Smooth muscle cell (in vitro differentiated cells): ENCODE results near the gene SLC16A1. TPM values are rescaled to one million over a fixed set of nuclear protein-coding genes. Genes with fewer than 3 reads are reported as not detected.

Source experiments
- DNase-seq: peaks from one replicate; lab custom pipeline; 2025; ENCODE audit not compliant: unreplicated experiment; lab: John Stamatoyannopoulos, UW
- H2AFZ ChIP-seq: fragments of 200-600 bp; sonication (generic); 2 replicates; pipeline ENCODE4 v1.6.0; 2016; ENCODE audit warnings: antibody characterized with exemption, low read depth, mild to moderate bottlenecking
- H3F3A ChIP-seq: fragments of 200-600 bp; sonication (generic); 2 replicates; pipeline ENCODE4 v1.6.0; 2017; ENCODE audit warnings: antibody characterized with exemption, low read depth
- H3K27ac ChIP-seq: fragments of 200-600 bp; sonication (generic); 2 replicates; pipeline ENCODE4 v1.5.1; 2016; ENCODE audit warnings: low read depth, mild to moderate bottlenecking
- H3K27me3 ChIP-seq: fragments of 200-600 bp; sonication (generic); 2 replicates; pipeline ENCODE4 v1.6.1; 2016; ENCODE audit warnings: low read depth, mild to moderate bottlenecking
- H3K36me3 ChIP-seq: fragments of 200-600 bp; sonication (generic); 2 replicates; pipeline ENCODE4 v1.5.1; 2016; ENCODE audit warnings: low read depth
- H3K4me1 ChIP-seq: fragments of 200-600 bp; sonication (generic); 2 replicates; pipeline ENCODE4 v1.5.1; 2016; ENCODE audit warnings: low read depth
- H3K4me2 ChIP-seq: fragments of 200-600 bp; sonication (generic); 2 replicates; pipeline ENCODE4 v1.6.0; 2016; ENCODE audit warnings: mild to moderate bottlenecking
- H3K4me3 ChIP-seq: fragments of 200-600 bp; sonication (generic); 2 replicates; pipeline ENCODE4 v1.5.1; 2016; ENCODE audit warnings: mild to moderate bottlenecking
- H3K79me2 ChIP-seq: fragments of 200-600 bp; sonication (generic); 2 replicates; pipeline ENCODE4 v1.6.0; 2016; ENCODE audit warnings: low read depth, mild to moderate bottlenecking
- H3K9ac ChIP-seq: fragments of 200-600 bp; sonication (generic); 2 replicates; pipeline ENCODE4 v1.6.0; 2016; ENCODE audit warnings: low read depth
- H3K9me3 ChIP-seq: fragments of 200-600 bp; sonication (generic); replicated peaks from 2 replicates; pipeline ENCODE4 v1.5.1; 2016; ENCODE audit warnings: low read depth
- H4K20me1 ChIP-seq: fragments of 200-600 bp; sonication (generic); 2 replicates; pipeline ENCODE4 v1.6.0; 2016; ENCODE audit warnings: low read depth
- CTCF ChIP-seq: fragments of 200-600 bp; sonication (generic); IDR thresholded peaks from 2 replicates; pipeline ENCODE4 v1.5.1; 2017; ENCODE audit warnings: borderline replicate concordance, mild to moderate bottlenecking, antibody characterized with exemption; ENCODE audit not compliant: insufficient read depth, poor library complexity, severe bottlenecking
- WGBS: methylation state at CpG from one replicate; pipeline ENCODE4 v1.1.7; 2016; ENCODE audit warnings: low lambda C conversion rate; 5-methylcytosine and 5-hydroxymethylcytosine counted together
- polyA plus RNA-seq: library from polyadenylated mRNA; unstranded; fragments of >200 nt; fragmentation: Nextera tagmentation; extraction: Ambion mirVana; gene quantifications from 2 replicates; pipeline ENCODE4 v1.2.1, GENCODE V29; 2016
- total RNA-seq: library from RNA; depleted of rRNA; stranded (reverse); fragments of >200 nt; gene quantifications from 2 replicates; pipeline ENCODE4 v1.2.3, GENCODE V29; 2014

SLC16A1 gene
- total and polyA plus RNA-seq, 2 experiments from 2014 or later: 43.9 to 77.7 TPM

DNA sequence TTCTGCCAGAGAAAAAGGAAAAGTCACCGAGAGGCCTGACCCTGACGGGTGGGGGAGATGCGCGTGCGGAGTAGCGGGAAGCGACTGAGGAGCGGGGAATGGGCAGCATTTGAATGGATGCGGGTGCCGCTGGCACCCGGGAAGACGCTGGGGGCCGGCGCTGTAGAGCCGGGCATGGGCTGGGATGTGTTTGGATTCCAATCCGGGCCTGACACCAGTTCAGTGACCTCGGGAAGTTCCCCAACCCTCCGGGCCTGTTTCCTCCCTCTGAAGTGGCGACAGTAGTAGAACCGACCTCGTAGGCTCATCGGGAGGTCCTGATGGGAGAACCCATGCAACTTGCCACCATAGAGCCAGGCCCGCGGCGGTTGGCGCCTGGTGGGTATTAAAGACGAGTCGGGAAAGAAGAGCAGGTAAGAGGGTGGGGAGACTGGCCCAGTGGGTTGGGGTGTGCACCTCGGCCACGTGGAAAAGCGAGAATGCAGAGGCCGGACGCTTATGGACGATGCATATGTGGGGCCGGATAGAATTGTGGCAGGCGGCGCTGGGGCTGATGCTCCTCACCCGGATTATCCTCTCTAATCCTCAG, 642 bp upstream of the SLC16A1 start:
- peaks cover 34% of the 10 kb centered on the region for H3K79me2 ChIP-seq
- WGBS: 1% methylated on average over 33 of the region's 38 CpGs
- peak overlapping the region; percentile 62 for H3K9ac ChIP-seq
- H3K4me2 ChIP-seq: peak overlapping the region; percentile 93
- H3K4me1 ChIP-seq: peaks cover 26% of the 10 kb centered on the region
- H3K27me3 ChIP-seq: no peaks in the 10 kb centered on the region
- H3K9me3 ChIP-seq: no peaks in the 10 kb centered on the region
- no peak for DNase-seq
- peak overlapping the region; percentile 75 for H3K4me3 ChIP-seq
- H2AFZ ChIP-seq: peak overlapping the region; percentile 89
- peaks cover 7% of the 10 kb centered on the region for H3K36me3 ChIP-seq
- H3K27ac ChIP-seq: peak overlapping the region; percentile 78
- H3F3A ChIP-seq: peaks cover 9% of the 10 kb centered on the region
- no peak for TF ChIP-seq CTCF
- H4K20me1 ChIP-seq: peaks cover 31% of the 10 kb centered on the region

DNA sequence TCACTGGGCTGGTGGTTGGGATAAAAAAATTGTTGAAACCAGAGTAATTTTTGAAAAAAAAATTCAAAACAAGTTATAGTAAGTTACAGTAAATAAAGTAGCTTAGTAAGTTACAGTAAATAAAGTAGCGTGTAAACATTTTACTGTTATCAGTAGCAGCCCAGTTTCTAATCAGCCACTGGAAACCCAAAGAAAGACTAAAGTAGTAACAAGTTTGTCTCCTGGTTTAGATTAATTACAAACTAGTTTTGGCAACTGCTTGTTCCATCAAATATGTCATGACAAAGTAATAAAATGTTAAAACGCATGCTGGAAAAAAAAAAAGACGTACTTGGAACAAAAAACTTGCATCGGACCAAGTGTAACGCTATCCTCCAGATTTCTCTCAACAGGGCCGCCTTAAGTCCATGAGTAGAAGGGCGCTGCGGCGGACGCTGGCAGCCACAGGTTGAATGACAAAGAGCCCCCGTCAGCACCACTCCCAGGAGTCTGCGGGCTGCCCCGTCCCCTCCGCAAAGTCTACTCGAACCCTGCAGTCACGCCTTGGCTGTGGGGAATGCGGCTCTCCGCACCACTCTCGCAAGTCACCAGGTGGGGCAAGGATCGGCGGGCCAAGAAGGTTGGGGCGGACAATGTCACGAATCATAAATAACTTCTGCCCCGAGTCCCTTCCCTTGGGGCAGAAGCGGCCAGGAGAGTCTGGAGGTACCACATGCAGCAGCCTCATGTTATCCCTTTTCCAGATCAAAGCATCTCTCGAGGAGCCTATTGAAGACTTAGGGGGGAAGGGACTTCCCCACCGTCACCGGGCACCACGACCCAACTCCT, 837 bp downstream of the SLC16A1 start:
- H2AFZ ChIP-seq: peak overlapping the region; percentile 89
- peak overlapping the region; percentile 75 for H3K4me3 ChIP-seq
- H3K27ac ChIP-seq: peak overlapping the region; percentile 78
- H3K4me1 ChIP-seq: peaks cover 26% of the 10 kb centered on the region
- H3K9me3 ChIP-seq: no peaks in the 10 kb centered on the region
- peaks cover 47% of the 10 kb centered on the region for H3K79me2 ChIP-seq
- TF ChIP-seq CTCF: no peak
- H3K4me2 ChIP-seq: peak overlapping the region; percentile 93
- H4K20me1 ChIP-seq: peaks cover 44% of the 10 kb centered on the region
- no peaks in the 10 kb centered on the region for H3K36me3 ChIP-seq
- peaks cover 9% of the 10 kb centered on the region for H3F3A ChIP-seq
- under 1% methylated on average over 29 of the region's 29 CpGs for WGBS
- H3K9ac ChIP-seq: peak overlapping the region; percentile 65
- H3K27me3 ChIP-seq: no peaks in the 10 kb centered on the region
- DNase-seq: no peak

GRCh38 chr1:112954017-112954650, 1.9 kb downstream of the SLC16A1 start:
- peak overlapping the region; percentile 78 for H3K27ac ChIP-seq
- peak overlapping the region; percentile 75 for H3K4me3 ChIP-seq

More at GRCh38 chr1:112954017-112954650, 1.9 kb downstream of the SLC16A1 start:
- Histone ChIP-seq H3F3A (peaks cover 9% of the 10 kb centered on the region), H3K27me3 (no peaks in the 10 kb centered on the region), H3K36me3 (no peaks in the 10 kb centered on the region), H3K9ac (peak overlapping the region; percentile 15), H4K20me1 (peaks cover 51% of the 10 kb centered on the region), H3K4me2 (peak overlapping the region; percentile 93), H2AFZ (no peak overlapping the region), H3K4me1 (peaks cover 26% of the 10 kb centered on the region), H3K9me3 (no peaks in the 10 kb centered on the region), H3K79me2 (peaks cover 57% of the 10 kb centered on the region)
- DNase-seq: no peak
- TF ChIP-seq CTCF: no peak
- WGBS: 28% methylated on average over 4 of the region's 4 CpGs
